ENCODE data around the gene TMPRSS5. TPM values are rescaled to one million over a fixed set of nuclear protein-coding genes. Genes with fewer than 3 reads are reported as not detected.

TMPRSS5 gene
- total RNA-seq, 1 experiment from 2014 or later, result 0.07 TPM

GRCh38 chr11:113647856-113648255, 58.3 kb downstream of the TMPRSS5 start:
- ATAC-seq (no peak), DNase-seq (no peak)
- CTCF ChIA-PET, result no interaction called here
- Histone ChIP-seq H3K9me3 (ENCODE audit: low read length) (no peaks in the 10 kb centered on the region), H3K4me2 (ENCODE audit: low read length) (no peak overlapping the region), H3K4me3 (ENCODE audit: low read length) (no peak overlapping the region), H3K27ac (ENCODE audit: low read length) (no peak overlapping the region), H3K79me2 (ENCODE audit: low read length) (no peaks in the 10 kb centered on the region), H4K20me1 (ENCODE audit: low read length) (no peaks in the 10 kb centered on the region), H2AFZ (ENCODE audit: low read length) (no peak overlapping the region), H3K4me1 (ENCODE audit: insufficient read depth, low read length) (no peaks in the 10 kb centered on the region), H3F3A (ENCODE audit: low read length, unreplicated experiment) (no peaks in the 10 kb centered on the region), H3K36me3 (ENCODE audit: low read depth, low read length) (no peaks in the 10 kb centered on the region), H3K9ac (ENCODE audit: low read length) (no peak overlapping the region), H3K27me3 (ENCODE audit: low read length) (peaks cover 3% of the 10 kb centered on the region; the same call in 1 of the 2 replicates), H3K9me2 (replicated peaks; ENCODE audit: low read length) (no peaks in the 10 kb centered on the region)
- POLR2A ChIA-PET (ENCODE audit: unreplicated experiment), result no interaction called here
- intact Hi-C loops (cut with micrococcal nuclease), result no loop called here
- no peak for TF ChIP-seq EZH2 (IDR thresholded peaks at IDR 0.05; ENCODE audit: low read length, unreplicated experiment)
- no TSS peak for BruUV-seq (replicated peaks)

GRCh38 chr11:113647108-113647507, 59.0 kb downstream of the TMPRSS5 start:
- CTCF ChIA-PET, result no interaction called here
- H3K9me3 ChIP-seq (ENCODE audit: low read length), result no peaks in the 10 kb centered on the region
- intact Hi-C loops (cut with micrococcal nuclease), result no loop called here

GRCh38 chr11:113645593-113646349, 60.3 kb downstream of the TMPRSS5 start:
- DNase-seq (no peak), ATAC-seq (no peak)
- Histone ChIP-seq H3K27ac (ENCODE audit: low read length) (no peak overlapping the region), H3K4me2 (ENCODE audit: low read length) (no peak overlapping the region), H4K20me1 (ENCODE audit: low read length) (no peaks in the 10 kb centered on the region), H3K9me2 (replicated peaks; ENCODE audit: low read length) (no peaks in the 10 kb centered on the region), H3K4me1 (ENCODE audit: insufficient read depth, low read length) (no peaks in the 10 kb centered on the region), H3K79me2 (ENCODE audit: low read length) (no peaks in the 10 kb centered on the region), H3K27me3 (ENCODE audit: low read length) (peaks cover 7% of the 10 kb centered on the region; the same call in 1 of the 2 replicates), H2AFZ (ENCODE audit: low read length) (no peak overlapping the region), H3K9me3 (ENCODE audit: low read length) (no peaks in the 10 kb centered on the region), H3K9ac (ENCODE audit: low read length) (no peak overlapping the region), H3F3A (ENCODE audit: low read length, unreplicated experiment) (no peaks in the 10 kb centered on the region), H3K4me3 (ENCODE audit: low read length) (no peak overlapping the region), H3K36me3 (ENCODE audit: low read depth, low read length) (no peaks in the 10 kb centered on the region)
- no peak for TF ChIP-seq EZH2phosphoT487 (IDR thresholded peaks at IDR 0.05; ENCODE audit: borderline replicate concordance, low read length)
- no peak for TF ChIP-seq EZH2 (IDR thresholded peaks at IDR 0.05; ENCODE audit: low read length, unreplicated experiment)
- TF ChIP-seq CTCF (conservative IDR thresholded peaks at IDR 0.05; ENCODE audit: low read depth, low read length), result no peak
- BruUV-seq (replicated peaks), result no TSS peak
- POLR2A ChIA-PET (ENCODE audit: unreplicated experiment), result no interaction called here
- CTCF ChIA-PET, result no interaction called here
- intact Hi-C loops (cut with micrococcal nuclease), result no loop called here

More at GRCh38 chr11:113647108-113647507, 59.0 kb downstream of the TMPRSS5 start:
- Histone ChIP-seq H2AFZ (ENCODE audit: low read length) (no peak overlapping the region), H3K4me2 (ENCODE audit: low read length) (no peak overlapping the region), H4K20me1 (ENCODE audit: low read length) (no peaks in the 10 kb centered on the region), H3K27me3 (ENCODE audit: low read length) (peaks cover 5% of the 10 kb centered on the region; the same call in 1 of the 2 replicates), H3K79me2 (ENCODE audit: low read length) (no peaks in the 10 kb centered on the region), H3K4me1 (ENCODE audit: insufficient read depth, low read length) (no peaks in the 10 kb centered on the region), H3K27ac (ENCODE audit: low read length) (no peak overlapping the region), H3F3A (ENCODE audit: low read length, unreplicated experiment) (no peaks in the 10 kb centered on the region), H3K9me2 (replicated peaks; ENCODE audit: low read length) (no peaks in the 10 kb centered on the region), H3K36me3 (ENCODE audit: low read depth, low read length) (no peaks in the 10 kb centered on the region), H3K4me3 (ENCODE audit: low read length) (no peak overlapping the region), H3K9ac (ENCODE audit: low read length) (no peak overlapping the region)
- POLR2A ChIA-PET (ENCODE audit: unreplicated experiment), result no interaction called here
- BruUV-seq (replicated peaks), result no TSS peak
- ATAC-seq, result no peak
- TF ChIP-seq EZH2 (IDR thresholded peaks at IDR 0.05; ENCODE audit: low read length, unreplicated experiment), result no peak
- no peak for TF ChIP-seq CTCF (conservative IDR thresholded peaks at IDR 0.05; ENCODE audit: low read depth, low read length)
- TF ChIP-seq EZH2phosphoT487 (IDR thresholded peaks at IDR 0.05; ENCODE audit: borderline replicate concordance, low read length), result no peak
- no peak for DNase-seq

Measured in PC-3 (cell line).